LoVo (cell line): Measurements from ENCODE around the gene WT1.

ENCODE experiments used
- DNase-seq: peaks from one replicate; pipeline ENCODE4 v3.0.0-alpha.2; 2016; ENCODE audit warnings: low spot score

The WT1 gene

DNA sequence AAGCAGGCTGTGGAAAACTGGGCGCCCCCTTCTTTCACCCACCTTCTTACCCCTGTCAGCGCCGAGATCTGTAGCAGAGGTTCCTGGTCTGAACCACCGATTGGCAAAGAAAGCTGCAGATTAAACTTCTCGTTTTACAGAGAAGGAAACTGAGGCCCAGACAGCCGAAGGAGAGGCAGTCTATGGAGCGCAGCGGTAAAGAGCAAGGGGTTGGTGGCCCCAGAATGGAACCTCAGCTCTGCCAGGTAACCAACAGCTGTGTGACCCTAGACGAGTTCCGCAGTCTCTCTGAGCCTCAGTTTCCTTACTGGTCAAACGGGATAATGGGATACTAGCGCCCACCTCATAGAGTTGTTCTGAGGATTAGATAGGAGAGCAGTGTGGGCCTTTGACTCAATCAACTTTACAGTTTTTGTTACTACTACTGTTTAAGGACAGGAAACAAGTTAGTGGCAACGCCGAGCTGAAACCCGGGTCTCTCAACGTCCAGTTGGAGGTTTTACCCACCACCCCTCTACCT lies 3.1 kb upstream of the WT1 start:
- no peak for DNase-seq

- no peak for DNase-seq
Measured at GRCh38 chr11:32437495-32438345, 2.4 kb upstream of the WT1 start.

GRCh38 chr11:32436751-32437494 lies 1.6 kb upstream of the WT1 start:
- no peak for DNase-seq

- DNase-seq, result no peak
Measured at GRCh38 chr11:32435942-32436750, 807 bp upstream of the WT1 start.

GRCh38 chr11:32435152-32435480 lies 223 bp downstream of the WT1 start:
- DNase-seq, result no peak

DNA sequence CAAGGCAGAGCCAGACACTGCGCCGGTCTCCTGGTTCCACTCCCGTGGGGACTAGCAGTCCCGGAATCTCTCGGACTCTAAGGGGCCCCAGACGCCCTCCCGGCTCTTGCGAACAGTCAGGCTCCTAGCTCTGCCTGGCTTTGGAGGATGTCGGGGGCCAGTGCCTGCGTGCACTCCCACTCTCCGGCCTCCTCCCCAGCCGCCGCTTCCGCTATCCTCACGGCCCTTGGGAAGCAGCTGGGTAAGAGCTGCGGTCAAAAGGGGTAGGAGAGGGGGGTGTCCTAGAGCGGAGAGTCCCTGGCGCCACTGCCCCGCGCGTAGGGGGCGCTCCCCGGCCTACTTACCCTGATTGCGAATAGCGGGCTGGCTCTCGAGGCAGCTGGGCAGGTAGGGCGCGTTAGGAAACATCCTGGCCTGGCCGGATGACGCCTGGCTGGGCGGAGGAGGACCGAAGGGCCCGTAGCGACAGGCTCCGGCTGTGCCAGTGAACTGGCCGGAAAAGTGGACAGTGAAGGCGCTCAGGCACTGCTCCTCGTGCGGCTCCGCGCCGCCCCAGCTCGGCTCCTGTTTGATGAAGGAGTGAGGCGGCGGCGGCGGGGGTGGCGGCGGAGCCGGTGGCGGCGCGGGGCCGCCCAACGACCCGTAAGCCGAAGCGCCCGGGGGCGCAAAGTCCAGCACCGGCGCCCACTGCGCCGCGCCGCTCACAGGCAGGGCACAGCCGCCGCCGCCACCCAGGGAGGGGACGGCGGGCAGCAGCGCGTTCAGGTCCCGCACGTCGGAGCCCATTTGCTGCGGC lies 785 bp downstream of the WT1 start:
- DNase-seq, result no peak

DNA sequence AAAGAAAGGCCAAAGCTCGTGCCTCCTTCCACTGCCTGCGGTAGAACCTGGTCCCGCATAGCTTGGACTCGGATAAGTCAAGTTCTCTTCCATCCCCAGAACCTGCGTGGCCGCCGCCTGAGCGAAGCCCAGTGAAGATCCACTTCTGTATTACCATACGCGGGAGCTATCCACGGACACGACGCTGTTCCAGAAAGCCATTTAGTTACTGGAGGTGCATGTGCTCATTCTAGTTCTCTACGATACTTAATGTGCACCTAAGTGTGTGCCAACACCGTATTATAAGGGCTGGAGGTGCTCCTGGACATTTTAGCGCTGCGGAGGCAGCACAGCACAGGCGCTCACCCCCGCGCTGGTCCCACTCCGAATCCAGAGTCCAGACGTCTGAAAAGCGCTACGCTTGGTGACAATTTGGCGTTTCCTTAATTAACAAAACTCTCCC lies 1.4 kb downstream of the WT1 start:
- no peak for DNase-seq

- DNase-seq, result no peak
Measured at GRCh38 chr11:32433101-32433913, 2.0 kb downstream of the WT1 start.

DNA sequence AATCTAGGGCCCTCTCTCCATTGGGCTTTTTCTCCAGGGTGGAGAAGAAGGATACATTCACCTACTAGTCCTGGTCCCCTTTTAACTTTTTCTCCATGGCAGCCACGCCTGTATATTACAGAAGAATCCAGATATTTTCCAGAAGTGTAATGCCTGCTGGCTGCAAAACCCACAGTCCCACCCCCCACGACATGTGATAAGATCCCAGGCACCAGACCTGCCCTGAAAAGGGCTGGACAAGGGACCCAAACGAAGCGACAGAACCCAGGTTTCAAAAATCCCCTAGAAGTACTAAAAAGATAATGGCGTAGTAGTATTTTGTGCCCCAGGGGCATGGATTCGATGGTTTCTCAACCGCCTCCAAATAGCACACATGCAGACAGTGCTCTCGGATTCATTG lies 2.8 kb downstream of the WT1 start:
- no peak for DNase-seq

DNA sequence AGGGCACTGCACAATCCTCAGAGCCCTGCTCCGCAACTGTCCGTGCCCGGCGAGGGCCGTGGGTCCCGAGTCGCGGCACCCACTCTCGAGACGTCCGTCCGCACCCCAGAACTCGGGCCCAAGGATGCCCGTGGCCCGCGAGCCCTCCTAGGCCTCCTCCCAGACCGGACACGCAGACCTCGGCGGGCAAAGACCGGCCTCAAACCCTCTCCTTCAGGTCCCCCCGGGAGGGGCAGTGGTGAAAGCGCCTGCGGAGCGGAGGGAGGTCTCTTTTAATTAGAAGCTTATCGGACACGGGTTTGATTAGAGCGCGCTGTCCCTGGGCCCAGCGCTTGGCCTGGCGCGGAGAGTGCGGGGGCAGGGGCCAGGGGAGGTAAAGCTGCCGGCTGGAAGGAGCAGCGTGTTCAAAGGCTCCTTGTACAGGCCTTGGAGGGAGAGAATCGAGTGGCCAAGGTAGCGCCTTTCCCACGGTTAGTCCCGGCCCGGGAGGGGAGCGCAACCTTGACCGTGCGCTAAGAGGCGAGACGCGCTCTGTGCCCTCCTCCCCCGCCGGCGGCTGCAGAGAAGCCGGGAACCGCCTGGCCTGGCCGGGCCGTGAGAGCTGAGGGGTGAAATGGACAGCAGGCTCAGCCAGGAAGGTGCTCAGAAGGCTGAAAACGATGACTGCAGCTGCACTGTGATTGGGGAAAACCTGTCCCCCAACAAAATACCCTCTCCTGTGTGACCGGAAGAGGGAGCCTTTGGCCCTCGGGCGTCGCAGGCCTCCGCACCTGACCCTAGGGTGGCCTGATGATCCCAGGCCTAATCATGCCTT lies 4.6 kb downstream of the WT1 start:
- DNase-seq, result no peak

DNA sequence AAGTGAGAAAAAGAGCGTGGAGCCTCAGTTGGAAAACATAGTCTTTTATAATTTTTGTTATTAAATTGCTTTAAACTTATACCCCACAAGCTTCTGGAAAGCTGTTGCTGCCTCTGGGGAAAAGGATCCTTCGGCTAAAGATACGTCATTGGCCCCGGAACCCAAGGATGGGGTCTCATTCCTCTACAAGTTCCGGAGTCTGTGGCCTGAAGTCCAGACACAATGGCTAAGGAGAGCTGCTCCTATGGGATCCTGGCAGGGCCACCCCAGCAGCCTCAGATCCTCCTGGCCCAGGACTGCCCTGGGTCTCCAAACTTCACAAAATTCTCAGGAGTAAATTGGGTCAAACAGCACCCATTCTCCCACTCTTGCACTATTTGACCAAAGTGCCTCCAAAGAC lies 5.9 kb downstream of the WT1 start:
- DNase-seq, result no peak

GRCh38 chr11:32428665-32429303 lies 6.6 kb downstream of the WT1 start:
- DNase-seq, result no peak

DNA sequence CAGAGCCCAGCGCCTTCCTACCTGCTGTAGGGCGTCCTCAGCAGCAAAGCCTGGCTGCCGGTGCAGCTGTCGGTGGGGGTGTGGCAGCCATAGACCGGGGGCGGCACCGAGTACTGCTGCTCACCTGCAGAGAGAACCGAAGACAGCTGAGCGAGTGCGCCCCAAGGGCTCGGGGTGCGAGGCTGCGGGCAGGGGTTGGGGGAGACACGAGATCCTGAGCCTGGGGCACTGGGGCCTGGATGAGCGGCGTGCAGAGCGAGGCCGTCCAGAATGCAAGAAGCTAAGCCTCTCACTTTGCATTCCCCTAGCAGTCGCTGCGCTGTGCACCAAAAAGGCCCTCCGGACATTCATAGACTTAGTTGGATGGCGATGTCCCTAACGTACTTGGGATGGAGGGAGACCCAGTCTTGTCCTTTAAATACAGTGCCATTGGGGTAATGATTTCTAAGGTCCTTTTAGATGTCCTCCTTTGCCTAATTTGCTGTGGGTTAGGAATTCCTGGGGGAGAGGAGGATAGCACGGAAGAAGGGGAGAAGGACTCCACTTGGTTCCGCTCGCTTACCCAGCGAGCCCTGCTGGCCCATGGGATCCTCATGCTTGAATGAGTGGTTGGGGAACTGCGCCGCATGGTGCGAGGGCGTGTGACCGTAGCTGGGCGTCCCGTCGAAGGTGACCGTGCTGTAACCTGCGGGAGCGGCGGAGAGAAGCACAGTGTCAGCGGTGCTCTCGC lies 7.2 kb downstream of the WT1 start:
- DNase-seq, result no peak

DNA sequence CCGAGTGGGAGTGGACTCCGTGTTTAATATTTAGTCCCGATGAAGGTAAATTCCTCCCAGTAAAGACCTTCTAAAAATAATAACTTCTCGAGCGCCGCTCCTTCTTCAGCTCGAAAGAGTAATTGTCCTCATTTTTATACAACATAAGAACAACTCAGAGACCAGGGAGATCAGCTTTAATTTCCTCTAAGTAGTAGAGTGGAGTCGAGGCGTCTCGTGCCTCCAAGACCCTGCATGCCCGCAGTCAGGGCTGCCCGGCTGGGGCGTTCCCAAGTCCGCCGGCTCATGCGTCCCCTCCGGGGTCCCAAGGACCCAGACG lies 7.8 kb downstream of the WT1 start:
- no peak for DNase-seq

DNA sequence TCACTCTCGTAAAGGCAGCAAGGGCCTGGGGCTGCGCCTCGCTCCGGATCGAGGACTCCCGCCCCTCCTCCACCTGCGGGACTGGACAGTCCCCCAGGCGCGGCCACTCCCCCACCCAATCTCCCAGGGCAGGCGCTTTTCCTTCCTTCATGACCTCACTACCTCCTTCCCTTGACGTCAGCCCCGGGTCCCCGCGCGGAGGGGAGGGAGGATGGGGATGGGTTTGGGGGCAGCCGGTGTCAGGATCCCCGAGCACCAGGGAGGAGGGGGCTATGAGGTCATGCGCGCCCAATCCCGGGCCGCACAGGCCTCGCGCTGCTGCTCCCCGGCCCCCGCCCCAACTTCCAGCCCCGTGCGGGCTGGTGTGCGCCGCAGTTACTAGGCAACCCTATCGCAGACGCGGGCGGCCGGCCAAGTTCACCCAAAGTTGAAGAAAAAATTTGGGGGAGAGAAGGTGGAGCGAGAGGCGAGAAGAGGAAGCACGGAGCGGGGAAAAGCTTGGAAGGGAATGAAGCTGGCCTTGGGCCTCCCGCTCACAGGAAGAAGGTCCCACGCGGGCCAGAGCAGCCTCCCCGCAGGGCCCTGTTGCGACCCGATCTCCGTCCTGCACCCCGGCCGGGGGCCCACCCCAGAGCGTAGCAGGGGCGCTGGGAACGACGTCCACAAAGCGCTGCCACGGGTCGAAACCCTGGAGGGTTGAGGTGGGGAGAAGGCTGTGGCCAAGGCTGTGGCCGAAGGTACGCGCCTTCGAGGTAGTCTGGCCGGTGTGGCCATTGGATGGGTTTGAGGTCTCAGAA lies 8.3 kb downstream of the WT1 start:
- no peak for DNase-seq

DNA sequence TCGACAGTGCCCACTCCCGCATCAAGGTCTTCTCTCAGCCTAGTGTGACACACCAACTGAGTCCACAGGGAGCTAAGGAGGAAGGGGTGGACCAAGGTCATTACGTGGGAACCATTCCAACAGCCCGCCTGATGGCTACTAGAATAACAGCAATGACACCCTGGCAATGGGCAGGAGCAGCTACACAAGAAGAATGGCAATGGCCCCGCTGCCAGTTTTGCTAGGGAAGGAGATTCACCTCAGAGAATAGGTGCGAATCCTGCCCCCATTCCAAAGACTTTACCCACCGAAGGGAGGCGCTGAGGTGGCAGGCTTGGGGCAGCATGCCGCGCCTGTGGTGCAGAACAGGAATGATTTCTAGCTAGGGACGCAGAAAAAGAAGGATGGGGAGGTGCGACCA lies 9.1 kb downstream of the WT1 start:
- DNase-seq, result no peak

DNA sequence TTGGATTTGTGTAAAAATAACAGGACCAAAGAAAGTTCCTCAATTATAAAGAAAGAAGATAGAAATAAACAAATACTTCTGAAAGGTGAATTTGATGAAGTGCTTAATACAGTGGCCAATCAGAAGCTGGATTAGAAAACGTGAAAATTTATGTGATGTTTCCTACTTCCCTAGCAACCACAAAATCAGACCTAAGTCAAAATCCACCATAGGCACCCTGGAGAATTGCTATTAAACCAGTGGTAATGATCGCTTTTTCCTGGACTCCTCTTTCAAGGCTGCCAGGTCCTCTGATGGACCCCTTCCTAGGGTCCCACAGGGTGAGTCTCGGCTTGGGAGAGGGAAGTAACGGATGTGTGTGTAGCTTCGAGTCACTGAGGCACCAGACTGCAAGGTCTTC lies 9.6 kb downstream of the WT1 start:
- DNase-seq, result no peak

DNA sequence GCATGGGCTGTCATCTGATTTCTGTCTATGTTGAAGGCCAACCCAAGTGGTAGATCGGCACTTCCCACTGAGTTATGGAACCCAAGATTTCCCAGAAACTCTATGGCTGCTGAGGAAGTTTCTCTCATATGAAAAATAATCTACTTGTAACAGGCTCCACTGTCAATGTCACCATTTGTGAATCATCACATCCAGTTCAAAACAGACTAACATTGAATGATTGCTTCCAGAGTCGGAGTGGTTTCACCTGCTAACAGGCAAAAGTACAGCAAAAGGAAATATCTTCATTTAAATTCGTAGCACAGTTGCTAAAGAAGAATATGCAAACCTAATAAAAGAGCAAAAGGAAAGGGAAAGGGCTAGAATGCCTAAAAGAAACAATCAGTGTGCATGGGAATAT lies 12.8 kb downstream of the WT1 start:
- DNase-seq, result no peak
